Measurements from ENCODE around the gene CFAP97.

DNA sequence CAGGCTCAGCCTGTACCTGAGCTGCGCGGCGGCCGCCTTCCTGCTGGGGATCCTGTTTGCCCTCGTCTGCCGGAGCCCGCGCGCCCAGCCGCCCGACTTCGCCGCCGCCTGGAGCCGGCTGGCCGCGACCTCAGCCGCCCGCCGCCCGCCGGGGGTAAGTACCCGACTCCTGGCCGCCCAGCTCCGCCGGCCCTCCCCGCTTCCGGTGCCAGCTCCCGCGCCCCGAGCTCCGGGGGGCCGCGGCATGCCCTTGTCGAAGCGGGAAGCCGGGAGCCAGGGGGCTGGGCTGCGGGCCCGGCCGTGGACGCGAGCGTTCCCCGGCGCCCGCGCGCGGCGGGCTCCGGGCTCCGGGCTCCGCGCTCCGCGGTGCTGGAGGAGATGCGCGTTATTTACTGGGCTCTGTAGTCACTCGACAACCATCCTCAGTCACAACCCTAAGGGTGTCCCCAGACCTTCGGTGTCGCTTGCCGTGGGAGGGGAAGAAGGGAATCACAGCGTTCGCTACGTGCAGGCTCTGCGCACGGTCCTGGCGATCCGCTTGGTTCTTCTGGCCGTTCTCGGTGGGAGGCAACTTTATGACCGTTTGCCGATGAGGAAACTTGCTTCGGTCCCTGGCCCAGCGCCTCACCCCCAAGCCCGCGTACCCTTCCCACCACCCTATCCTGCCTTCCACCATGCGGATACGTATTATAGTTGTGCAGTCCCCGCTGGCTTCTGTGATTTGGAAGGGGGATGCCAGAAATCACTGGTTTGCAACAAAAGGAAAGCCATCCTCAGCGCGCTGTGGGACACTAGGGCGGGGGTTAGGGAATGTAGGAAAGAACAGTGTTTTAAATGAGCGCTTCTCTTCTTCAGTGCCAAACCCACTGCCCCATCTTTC lies 6.5 kb upstream of the CFAP97 start:
- TF ChIP-seq, protein P1, sequence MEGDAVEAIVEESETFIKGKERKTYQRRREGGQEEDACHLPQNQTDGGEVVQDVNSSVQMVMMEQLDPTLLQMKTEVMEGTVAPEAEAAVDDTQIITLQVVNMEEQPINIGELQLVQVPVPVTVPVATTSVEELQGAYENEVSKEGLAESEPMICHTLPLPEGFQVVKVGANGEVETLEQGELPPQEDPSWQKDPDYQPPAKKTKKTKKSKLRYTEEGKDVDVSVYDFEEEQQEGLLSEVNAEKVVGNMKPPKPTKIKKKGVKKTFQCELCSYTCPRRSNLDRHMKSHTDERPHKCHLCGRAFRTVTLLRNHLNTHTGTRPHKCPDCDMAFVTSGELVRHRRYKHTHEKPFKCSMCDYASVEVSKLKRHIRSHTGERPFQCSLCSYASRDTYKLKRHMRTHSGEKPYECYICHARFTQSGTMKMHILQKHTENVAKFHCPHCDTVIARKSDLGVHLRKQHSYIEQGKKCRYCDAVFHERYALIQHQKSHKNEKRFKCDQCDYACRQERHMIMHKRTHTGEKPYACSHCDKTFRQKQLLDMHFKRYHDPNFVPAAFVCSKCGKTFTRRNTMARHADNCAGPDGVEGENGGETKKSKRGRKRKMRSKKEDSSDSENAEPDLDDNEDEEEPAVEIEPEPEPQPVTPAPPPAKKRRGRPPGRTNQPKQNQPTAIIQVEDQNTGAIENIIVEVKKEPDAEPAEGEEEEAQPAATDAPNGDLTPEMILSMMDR (IDR thresholded peaks at IDR 0.05): no peak
- no peak for TF ChIP-seq EZH2 (IDR thresholded peaks at IDR 0.05; ENCODE audit: borderline replicate concordance, insufficient read depth, low read depth, low read length, poor library complexity, severe bottlenecking)
